HG02938 (cell line): ENCODE data around the gene VARS2.
A peak's percentile ranks its signal among the peaks of the same experiment; 100 is the strongest.
"Not testable (repeated sequence)": the region's sequence is repeated elsewhere in the genome, so short reads cannot be mapped to it uniquely, and the experiment has no call there.

Source experiments
- ATAC-seq: cut with Tn5 transposase; IDR thresholded peaks from one replicate; pipeline ENCODE4 v1.9.1; 2021; ENCODE audit warnings: mild to moderate bottlenecking, moderate library complexity; ENCODE audit not compliant: unreplicated experiment

The VARS2 gene

DNA sequence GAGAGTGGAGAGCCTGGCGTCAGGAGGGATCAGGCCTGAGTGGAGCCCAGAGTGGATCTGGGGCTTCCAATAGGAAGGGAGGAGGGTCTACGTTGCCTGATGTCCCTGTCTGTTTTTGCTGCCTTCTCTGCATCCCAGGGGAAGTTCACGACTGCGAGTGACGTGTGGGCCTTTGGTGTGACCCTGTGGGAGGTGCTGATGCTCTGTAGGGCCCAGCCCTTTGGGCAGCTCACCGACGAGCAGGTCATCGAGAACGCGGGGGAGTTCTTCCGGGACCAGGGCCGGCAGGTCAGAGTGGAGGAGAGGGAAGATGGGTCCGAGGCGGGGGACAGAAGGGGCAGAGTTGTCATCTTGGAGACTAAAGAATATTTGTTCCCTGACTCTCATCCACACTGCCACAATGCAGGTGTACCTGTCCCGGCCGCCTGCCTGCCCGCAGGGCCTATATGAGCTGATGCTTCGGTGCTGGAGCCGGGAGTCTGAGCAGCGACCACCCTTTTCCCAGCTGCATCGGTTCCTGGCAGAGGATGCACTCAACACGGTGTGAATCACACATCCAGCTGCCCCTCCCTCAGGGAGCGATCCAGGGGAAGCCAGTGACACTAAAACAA, 15.2 kb upstream of the VARS2 start:
- no peak for ATAC-seq

- ATAC-seq: no peak
These were observed 13.1 kb upstream of the VARS2 start for GRCh38 chr6:30900863-30901417.

GRCh38 chr6:30901436-30901835, 12.6 kb upstream of the VARS2 start:
- no peak for ATAC-seq

- ATAC-seq: not testable (repeated sequence)
These were observed 11.8 kb upstream of the VARS2 start for GRCh38 chr6:30902196-30902595.

DNA sequence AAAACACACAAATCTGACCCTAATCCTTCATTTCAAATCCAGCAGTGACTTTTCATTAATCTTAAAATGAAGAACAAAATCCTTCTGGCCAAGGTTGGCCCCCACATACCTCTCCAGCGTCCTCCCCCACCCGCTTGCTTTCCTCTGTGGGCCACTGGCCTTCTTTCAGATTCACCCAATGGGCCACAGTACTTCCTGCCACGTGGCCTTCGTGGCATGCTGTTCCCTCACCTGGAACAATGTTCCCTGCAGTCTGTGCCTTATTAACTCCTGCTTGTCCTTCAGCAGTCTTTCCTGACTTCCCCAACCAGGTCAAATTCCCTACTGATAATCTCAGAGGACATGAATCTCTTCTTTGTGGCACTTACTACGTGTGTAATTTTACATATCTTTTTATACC, 11.3 kb upstream of the VARS2 start:
- no peak for ATAC-seq

- ATAC-seq: no peak
These were observed 10.8 kb upstream of the VARS2 start for GRCh38 chr6:30903236-30903635.

DNA sequence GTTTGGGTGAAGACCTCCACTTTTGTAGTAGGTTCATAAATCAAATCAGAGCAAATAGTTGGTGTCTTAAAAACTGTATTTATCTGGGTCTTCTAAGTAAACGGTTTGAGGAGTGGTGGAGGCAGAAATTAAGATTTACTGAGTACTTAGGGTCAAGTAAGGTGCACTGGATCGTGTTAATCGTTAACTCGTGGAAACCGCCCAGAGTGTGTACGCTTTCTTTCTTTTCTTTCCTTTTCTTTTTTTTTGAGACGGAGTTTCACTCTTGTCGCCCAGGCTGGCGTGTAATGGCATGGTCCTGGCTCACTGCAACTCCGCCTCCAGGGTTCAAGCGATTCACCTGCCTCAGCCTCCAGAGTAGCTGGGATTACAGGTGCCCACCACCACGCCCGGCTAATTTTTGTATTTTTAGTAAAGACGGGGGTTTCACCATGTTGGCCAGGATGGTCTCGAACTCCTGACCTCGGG, 6.7 kb upstream of the VARS2 start:
- ATAC-seq: not testable (repeated sequence)

DNA sequence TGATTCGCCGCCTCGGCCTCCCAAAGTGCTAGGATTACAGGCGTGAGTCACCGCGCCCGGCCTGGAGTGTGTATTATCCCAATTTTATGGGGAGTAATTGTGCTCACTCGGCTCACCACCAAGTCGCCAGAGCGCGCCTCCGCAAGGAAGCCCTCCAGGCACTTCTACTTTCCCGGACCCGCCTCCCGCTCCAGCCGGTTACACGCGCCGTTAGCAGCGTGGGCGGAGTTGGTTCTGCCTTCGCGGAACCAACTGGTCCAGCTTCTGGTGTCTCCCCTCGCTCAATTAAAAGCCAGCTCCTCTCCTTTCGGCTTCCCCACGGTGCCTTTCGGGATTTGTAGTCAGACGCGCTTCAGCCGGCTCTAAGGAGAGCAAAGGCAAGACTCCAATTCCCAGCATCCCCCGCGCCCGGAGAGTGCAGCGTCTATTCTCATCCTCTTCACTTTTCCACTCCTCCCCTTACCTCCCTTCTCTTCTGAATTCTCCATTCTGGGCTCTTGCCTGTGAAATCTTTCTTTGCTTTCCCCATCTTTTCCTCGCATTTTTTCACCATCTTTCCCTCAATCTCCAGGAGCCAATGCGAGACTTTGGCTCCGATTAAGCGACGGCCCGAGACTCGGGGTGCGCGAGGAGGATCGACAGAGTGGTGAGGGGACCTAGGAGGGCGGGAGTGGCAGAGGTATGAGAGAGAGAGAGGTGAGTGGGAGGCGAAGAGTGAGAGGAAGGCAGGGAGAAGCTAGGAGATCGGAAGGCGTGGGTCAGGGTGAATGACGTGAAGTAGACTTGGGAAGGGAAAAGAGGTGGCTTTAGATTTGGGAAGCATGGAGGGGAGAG, 6.1 kb upstream of the VARS2 start, which contains the start of gene GTF2H4:
Gene GTF2H4, plus strand, starts transcription at position 450 of the 834 bp plus-strand sequence.
- ATAC-seq: peak; percentile 91

GRCh38 chr6:30908700-30909099, 5.3 kb upstream of the VARS2 start:
- no peak for ATAC-seq

GRCh38 chr6:30910473-30910872, 3.6 kb upstream of the VARS2 start:
- not testable (repeated sequence) for ATAC-seq

- ATAC-seq: no peak
These were observed 1.1 kb upstream of the VARS2 start for GRCh38 chr6:30912746-30913520.

DNA sequence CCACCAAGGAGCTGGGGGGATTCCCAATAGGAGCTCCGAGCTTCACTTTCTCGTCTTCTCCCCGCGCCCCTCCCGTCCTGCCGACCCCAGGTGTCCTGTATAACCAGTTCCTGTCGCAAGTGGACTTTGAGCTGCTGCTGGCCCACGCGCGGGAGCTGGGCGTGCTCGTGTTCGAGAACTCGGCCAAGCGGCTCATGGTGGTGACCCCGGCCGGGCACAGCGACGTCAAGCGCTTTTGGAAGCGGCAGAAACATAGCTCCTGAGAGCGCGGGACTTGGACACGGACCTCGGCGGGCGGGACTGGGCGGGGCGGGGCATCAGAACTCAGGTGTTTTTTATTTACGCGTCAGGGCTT, 340 bp upstream of the VARS2 start:
- no peak for ATAC-seq

DNA sequence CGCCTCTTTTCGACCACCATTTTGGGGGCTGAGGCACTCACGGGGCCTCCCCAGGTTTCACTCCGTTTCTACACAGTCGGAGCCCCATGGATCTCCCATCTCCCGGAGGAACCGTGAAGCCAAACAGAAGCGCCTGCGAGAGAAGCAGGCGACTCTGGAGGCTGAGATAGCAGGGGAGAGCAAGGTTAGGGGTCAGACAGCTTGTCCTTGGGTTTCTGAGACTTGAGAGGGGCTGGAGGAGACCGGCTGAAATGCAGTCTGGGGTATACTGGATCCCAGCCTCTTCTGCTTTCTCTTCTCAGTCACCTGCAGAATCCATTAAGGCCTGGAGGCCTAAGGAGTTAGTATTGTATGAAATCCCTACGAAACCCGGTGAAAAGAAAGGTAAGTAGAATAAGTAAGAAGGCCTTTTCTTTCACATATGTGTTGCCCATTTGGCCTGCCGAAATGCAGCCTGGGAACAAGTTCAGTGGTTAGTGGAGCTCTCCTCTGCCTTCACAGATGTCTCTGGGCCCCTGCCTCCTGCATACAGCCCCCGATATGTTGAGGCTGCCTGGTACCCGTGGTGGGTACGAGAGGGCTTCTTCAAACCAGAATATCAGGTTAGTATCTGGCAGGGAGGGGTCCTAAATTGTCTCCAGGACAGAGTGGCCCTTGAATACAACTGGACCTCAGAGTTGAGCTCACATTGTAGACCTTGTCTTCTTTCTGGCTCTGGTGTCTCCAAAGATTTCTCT, 984 bp downstream of the VARS2 start:
- no peak for ATAC-seq

DNA sequence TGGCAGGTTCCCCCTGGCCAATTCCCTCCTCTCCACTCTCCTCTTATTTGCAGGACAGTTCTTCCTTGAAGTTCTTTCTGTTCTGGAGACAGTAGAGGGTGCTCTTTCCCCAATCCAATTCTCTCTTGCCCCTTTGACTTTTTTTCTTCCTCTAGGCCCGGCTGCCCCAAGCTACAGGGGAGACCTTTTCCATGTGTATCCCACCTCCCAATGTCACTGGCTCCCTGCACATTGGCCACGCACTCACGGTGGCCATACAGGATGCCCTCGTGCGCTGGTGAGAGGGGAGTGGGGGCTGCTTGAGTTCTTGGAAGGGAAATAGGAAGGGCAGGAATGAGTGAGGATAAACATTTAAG, 1.5 kb downstream of the VARS2 start:
- ATAC-seq: no peak

- ATAC-seq: no peak
These were observed 3.0 kb downstream of the VARS2 start for GRCh38 chr6:30917041-30917440.

DNA sequence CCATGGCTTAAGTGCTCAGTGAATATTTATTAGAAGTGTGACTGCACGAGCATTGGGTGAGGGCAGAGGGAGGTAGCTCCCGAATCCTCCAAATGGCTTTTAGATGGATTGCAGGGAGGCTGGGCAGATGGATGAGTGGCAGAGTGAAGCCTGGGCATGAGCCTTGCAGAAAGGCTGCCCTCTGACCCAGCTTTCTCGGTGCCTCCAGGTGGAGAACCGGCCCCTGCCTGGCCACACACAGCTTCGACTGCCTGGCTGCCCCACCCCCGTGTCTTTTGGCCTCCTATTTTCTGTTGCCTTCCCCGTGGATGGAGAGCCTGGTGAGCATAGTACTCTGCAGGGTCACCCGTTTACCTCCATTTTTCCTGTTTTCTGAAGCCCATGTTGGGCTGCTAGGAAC, 3.4 kb downstream of the VARS2 start:
- ATAC-seq: no peak

DNA sequence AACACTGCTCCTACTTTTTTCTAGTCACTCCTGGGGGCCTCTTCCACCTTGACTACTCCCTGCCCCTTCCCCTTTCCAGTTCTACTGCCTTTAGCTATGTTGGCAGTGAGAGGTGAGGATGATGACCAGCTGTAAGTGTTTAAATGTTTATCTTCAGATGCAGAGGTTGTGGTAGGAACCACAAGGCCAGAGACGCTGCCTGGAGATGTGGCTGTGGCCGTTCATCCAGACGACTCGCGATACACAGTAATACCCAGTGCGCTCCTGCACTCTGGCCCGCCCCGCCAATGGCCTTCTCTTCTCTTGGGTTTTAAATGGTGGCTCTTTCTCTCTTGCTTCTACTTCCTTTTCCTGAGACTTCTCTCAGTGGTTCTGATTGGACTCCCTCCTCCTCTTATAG, 4.6 kb downstream of the VARS2 start:
- ATAC-seq: no peak

DNA sequence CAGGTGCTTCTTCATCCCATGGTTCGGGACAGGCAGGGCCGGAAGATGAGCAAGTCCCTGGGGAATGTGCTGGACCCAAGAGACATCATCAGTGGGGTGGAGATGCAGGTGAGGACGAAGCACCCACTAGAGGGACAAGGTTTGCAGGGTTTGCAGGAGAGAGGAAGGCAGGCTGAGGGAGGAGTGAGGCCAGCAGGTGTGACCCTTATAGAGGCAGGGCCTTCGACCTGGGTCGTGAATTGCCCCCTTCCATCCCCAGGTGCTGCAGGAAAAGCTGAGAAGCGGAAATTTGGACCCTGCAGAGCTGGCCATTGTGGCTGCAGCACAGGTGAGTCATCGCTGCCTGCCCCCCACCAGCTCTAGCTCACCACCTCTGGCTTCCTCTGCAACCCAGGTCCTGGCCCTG, 8.4 kb downstream of the VARS2 start:
- no peak for ATAC-seq

- not testable (repeated sequence) for ATAC-seq
These were observed 10.1 kb downstream of the VARS2 start for GRCh38 chr6:30924040-30924627.

- ATAC-seq: no peak
These were observed 12.6 kb downstream of the VARS2 start for GRCh38 chr6:30926644-30927043.
